Muscle of back (tissue), 11 donors: ENCODE data around the gene PCDH15. TPM values are rescaled to one million over a fixed set of nuclear protein-coding genes. Genes with fewer than 3 reads are reported as not detected.

Experiments
- DNase-seq, 3 donors: peaks; one replicate each; pipeline versions ENCODE4 v3.0.0 to v3.0.0-alpha.2; 2013
- polyA plus RNA-seq, 10 donors: library from polyadenylated mRNA; unstranded; fragments of 120-200 nt; gene quantifications; one replicate each; pipeline ENCODE4 v1.2.1, GENCODE V29; 2013; ENCODE audit not compliant: insufficient read length in 10 of 10

Gene PCDH15
- polyA plus RNA-seq, 10 donors = 0.07 to 0.94 (median 0.33) TPM

DNA sequence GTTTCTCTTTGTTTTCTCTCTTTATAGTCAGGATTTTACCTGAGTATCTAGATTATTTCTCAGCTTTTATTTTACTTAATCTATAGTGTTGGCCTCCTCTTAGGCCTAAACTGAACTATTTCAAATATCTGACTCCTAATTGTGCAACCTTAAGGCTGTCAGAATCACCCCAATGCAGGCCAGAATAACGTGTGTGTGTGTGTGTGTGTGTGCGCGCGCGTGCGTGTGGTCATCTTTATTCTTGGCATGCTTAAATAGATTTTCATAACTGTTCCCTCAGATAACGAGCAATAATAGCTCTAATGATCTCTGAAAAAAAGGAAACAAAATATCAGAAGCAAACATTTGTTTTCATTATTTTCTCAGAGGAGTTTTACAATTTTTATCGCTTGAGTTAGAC lies 92.4 kb downstream of the PCDH15 start:
- no peak for DNase-seq

DNA sequence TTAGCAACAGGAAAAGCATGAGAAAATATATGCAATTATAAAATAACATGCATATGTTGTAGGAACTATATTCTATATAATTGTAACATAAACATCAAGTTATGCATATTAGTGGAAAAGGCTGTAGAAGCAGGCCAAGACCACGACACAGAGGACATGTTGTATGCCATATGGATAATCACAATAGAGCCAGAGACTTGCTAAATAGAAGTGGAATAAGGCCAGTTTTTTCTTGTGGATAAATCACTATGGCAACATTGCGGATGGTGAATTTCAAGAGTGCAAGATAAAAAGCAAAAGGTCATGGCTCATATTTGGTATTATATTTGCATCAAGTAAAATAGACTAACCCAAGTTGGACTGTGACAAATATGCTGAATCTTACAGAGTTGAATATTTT lies 93.0 kb downstream of the PCDH15 start:
- no peak for DNase-seq

DNA sequence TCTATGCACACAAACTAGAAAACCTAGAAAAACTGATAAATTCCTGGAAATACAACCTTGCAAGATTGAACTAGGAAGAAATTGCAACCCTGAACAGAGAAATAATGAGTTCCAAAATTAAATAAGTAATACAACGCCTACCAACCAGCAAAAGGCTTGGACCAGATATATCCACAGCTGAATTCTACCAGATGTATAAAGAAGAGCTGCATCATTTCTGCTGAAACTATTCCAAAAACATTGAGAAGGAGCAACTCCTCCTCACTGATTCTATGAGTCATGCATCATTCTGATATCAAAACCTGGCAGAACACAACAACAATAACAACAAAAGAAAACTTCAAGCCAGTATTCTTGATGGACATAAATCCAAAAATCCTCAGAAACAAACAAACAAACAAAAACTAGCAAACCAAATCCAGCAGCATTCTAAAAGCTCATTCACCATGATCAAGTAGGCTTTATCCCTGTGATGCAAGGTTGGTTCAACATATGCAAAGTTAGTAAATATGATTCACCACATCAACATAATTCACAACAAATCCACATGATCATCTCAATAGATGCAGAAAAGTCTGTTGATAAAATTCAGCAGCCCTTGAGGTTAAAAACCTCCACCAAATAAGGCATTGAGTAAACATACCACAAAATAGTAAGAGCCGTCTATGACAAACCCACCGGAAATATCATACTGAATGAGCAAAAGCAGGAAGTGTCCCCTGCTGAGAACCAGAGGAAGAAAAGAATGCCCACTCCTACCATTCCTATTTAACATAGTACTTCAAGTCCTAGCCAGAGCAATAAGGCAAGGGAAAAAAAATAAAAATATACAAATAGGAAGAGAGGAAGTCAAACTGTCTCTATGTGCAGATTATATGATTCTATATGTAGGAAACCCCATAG lies 98.2 kb downstream of the PCDH15 start:
- DNase-seq = no peak

DNA sequence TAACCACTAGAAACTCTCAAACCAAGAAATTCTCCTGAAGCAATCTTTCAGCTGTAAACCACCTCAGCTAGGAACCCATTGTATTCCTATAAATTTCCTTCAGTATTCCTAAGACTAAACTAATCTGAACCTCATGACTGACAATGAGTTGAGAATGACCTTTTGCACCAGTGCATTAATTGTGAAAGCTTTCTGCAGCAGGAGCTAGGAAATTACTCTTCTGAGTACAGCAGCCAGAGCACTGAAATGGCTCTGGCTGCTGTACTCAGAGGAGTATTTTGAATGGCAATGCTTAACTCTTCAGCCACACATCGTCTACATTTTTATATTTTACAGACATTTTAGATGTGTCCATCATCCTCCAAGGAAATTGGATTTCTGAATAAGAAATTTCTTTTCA lies 109.7 kb downstream of the PCDH15 start:
- DNase-seq = no peak

DNA sequence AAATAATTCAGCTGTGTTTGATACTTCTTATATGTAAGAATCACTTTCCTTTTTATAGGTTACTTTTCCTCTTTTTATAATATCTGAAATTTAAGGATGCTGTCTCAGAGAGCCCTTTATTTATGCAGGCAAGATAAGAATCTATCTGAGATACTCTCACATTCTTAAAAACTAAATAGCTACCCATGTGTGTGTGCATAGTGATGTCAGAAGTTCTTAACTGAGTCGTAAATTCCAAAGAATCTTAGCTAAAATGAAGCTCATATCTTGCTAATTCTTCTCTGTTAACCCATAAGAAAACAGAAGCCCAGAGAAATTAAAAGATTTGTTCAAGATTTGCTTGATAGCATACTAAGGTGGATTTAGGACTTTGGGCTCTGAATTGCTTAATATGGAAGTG lies 118.5 kb downstream of the PCDH15 start:
- DNase-seq = no peak

DNA sequence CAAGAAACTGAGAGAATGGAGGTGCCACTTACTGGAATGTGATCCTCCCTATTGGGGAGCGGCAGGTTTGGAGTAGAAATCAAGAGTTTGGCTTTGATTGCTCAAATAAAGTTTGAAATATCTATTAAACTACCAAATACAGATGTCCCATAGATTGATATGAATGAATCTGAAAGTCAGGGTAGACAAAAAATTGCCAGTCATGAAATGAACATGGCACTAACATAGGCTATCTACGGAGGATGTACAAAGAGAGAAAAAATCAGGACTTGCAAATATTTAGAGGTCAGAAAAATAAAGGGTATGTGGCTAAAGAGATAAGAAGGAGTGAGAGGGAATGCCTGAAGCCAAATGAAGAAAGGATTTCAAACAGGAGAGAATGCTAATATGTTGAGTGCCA lies 119.9 kb downstream of the PCDH15 start:
- DNase-seq = no peak

DNA sequence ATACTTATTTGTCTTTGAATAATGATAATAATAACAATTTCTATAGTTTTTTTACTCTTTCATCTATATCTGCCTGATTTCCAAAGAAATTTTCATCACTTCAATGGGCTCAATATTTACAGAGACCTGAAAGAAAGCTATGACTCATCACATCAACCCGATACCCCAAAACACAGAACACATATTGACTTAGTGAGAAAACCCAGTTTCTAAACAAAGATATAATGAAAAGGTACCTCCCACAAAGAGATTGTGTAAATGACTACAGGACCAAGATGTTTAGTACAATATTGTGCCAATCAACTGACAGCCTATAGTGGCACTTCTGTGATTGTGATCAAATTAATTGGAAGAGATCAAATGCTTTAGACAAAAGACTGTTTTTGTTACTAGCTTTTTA lies 133.9 kb downstream of the PCDH15 start:
- DNase-seq = no peak

DNA sequence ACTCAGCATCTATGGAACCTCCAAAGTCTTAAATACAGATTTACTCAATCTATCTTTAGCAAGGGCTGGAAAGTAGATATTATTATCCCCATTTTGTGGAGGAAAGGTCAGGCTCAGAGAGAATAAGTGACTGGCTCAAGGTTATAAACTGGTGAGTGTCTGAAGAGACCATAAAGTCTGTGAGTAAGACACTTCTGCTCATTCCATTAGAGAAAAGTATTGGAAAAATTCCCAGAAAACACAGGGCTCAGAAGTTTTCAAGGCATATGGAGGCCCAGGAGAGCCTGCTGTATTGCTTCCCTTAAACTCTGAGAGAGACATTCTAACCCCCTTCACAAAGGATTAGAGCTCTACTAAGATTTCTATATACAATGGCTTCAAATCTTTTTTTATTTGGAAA lies 134.8 kb downstream of the PCDH15 start:
- DNase-seq = peak in 2 of 3 donors; percentile 6 to 26

DNA sequence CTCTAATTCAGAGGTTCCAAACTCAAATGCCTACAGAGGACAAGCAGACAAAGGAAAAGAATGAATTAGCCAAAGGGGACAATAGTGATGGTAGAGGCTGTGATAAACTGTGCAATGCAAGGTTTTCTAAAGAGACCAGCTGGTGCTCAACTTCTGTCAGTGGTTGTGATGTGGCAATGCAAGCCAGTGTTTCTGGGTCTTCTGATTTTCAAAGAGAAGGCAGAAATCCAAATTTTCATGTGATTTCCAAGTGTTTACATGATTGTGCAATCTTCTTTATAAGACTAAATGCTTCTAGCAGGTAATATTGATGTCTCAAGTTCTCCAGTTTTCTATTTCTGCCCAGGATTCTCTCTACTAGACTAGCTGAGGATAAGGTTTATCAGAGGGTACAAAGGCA lies 135.9 kb downstream of the PCDH15 start:
- DNase-seq = no peak

DNA sequence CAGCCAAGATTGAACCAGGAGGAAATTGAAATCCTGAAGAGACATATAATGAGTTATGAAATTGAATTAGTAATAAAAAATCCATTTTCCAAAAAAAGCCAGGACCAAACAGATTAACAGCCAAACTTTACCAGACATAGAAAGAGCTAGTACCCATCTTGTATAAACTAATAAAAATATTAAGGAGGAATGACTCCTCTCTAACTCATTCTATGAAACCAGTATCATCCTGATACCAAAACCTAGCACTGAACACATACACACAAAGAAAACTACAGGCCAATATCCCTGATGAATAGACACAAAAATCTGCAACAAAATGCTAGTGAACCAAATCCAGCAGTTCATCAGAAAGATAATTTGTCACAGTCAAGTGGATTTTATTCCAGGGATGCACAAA lies 140.6 kb downstream of the PCDH15 start:
- no peak for DNase-seq

DNA sequence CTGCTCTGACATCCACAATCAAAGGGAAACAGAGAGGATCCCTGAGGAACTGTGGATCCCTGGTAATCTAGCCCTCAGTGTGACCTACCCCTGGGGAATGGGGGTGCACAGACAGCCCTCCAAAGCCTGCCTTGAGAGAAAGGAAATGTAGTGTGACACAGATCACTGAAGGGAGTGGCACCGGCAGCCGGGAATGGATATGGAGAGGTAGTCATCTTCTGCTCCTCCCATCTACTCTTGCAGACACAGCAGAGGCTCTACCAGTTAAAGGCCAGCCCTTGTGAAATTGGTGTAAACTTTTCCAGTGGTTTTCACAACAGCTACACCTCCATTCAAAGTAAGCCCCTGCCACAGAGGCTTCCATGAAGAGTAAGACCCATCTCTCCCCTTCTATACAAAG lies 144.4 kb downstream of the PCDH15 start:
- DNase-seq = no peak

DNA sequence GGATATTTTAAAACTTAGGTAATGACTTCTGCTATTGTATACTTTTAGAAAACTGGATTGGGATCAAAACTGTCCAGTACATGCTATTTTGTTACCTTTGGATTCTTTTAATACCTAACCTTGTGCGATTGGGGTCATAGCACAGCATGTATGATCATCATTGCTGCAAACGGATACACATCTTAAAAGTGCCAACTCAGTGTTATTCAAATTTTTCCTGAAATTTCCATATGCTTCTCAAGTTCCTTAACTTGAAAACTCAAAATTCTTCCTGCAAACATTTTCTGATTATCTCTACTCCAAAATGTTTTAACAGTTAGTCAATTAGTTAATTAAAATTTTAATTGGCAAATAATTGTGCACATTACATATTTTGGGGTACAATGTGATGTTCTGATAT lies 147.5 kb downstream of the PCDH15 start:
- DNase-seq = peak in 1 of 3 donors; percentile 2

DNA sequence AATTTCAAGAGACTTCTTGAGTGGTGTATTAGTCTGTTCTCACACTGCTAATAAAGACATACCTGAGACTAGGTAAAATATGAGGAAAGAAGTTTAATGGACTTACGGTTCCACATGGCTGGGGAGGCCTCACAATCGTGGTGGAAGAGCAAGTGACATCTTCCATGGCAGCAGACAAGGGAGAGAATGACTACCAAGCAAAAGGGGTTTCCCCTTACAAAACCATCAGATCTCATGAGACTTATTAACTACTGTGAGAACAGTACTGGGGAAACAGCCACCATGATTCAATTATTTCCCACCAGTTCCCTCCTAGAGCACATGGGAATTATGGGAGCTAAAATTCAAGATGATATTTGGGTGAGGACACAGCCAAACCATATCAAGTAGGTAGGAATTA lies 150.5 kb downstream of the PCDH15 start:
- DNase-seq = no peak

DNA sequence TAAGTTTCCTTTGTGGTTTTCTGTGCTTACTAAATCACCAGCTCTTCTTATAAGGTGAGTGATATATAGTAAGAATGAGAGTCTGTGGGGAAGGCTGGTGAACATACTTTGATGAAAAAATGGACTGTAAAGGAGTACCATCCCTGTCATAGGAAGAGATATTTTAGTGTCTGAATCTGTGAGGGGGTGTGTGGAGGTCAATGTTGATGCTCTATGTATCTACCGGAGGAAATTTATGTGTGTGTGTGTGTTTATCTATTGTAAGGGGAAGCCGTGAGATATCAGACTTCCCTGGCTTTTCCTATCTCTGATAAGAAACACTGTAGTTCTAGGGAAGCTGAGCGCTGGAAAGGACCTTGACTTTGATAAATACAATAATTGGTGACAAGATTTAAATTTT lies 179.0 kb downstream of the PCDH15 start:
- no peak for DNase-seq

DNA sequence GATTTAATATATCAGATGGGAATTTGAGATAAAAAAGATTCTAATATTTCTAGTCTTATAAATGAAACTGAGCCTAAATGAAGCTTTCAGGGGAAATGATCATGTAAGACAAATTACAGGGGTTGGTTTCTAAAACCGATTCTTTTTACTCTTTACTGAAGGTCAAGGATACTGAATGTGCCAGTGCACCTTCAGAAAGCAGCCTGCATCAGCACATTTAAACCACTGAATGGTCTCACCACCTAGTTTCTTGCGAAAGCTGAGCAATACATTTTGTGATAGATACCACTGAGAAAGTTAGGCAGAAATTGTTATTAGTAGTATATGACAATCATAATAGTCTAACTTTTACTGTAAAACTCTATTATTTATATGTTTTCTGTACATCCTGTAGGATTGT lies 180.7 kb downstream of the PCDH15 start:
- no peak for DNase-seq

DNA sequence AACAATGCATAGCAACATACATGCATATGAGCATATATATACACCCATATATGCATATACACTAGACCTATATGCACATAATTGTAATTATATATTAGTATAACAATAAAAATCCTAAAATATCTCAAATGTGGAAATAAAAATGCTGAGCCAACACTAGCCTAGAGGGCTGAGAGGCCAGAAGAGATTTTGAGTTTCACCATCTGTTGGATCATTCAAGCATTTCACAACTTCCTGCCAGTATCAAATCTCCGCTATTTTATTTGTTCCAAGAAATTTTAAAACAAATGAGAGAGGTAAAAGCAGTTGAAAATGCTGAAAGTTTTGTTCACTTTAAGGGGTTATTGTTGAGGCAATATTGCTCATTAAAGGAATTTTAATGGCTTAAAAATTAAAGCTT lies 187.0 kb downstream of the PCDH15 start:
- DNase-seq = peak; percentile 1 to 34 (median 8)

DNA sequence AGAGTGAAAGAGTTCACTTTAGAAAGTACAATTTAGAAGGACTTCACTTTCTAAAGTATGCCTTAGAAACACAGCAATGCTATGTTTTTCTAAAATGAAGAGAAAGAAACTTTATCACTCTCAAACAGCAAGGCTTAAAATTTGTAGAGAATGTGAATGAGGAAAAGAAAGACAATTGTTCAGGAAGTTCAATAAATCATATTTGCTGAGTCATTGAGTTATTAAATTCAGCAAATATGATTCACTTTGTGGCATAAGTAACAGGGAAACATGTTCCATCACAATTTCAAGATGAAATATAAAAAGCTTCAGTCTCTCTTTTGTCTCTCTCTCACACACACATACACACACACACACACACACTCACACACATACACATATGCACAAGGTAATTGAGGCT lies 187.9 kb downstream of the PCDH15 start:
- DNase-seq = no peak

DNA sequence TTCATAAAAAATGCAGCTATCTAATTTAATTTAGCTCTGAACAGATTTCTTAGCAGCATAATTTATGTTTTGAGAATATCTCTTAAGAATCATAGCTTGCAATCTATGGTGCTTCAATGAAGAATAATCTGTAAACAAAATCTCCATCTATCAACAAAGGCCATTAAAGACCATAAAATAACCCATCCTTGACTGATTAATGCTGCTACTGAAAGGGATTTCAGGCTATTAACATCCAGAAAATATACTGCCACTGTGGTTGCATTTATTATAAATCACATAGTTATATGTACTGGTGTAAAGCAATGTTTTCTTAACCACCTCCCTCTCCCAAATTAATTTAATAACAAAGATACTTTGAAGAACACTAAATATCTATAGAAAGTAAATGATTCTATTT lies 191.6 kb downstream of the PCDH15 start:
- no peak for DNase-seq

DNA sequence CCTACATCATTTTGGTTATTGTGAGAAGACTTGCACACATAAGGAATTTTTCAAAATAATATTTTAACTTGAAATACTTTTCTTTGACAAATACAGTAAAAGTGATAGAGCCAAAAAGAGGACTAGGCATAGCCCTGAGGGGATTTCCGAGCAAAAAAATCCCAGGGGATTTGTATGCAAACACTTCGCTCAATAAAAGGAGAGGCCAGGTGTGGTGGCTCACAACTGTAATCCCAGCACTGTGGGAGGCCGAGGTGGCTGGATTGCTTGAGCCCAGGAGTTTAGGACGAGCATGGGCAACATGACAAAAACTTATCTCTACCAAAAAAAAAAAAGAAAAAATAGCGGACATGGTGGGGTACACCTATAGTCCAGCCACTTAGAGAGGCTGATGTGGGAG lies 193.0 kb downstream of the PCDH15 start:
- no peak for DNase-seq

DNA sequence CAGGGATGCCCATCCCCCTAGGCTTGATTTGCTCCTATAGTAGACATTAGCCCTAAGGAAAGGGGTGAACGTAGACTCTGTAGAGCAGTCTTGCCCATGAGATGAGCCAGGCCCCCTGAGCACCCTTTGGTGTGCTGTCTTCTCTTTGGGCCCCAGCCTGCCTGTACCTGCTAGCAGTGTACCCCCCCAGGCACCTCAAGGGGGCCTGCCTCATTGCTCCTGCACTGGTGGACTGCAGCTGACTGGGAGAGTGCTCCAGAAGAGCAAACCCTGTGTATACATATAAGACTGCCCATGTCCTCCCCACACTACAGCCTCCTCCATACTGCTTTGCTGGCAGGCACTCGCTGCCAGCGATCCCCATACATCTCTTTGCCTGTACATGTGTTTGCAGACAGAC lies 206.7 kb downstream of the PCDH15 start:
- no peak for DNase-seq

DNA sequence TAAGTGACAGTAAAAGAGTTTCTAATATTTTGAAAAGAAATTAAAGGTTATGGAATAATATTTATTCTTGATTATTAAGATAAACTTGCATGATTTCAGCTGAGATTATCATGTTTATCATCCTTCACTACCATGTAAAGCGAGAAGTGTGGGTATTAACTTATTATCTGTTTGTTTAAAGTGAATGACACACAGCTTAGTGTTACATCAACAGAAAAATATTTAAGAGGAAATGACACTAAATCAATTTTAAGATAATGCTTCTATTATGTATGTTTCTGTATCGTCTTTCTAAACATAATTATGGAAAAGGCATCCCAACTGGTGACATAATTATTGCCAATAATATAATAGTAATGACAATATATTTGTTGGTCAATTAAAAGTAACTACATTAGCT lies 213.1 kb downstream of the PCDH15 start:
- no peak for DNase-seq

DNA sequence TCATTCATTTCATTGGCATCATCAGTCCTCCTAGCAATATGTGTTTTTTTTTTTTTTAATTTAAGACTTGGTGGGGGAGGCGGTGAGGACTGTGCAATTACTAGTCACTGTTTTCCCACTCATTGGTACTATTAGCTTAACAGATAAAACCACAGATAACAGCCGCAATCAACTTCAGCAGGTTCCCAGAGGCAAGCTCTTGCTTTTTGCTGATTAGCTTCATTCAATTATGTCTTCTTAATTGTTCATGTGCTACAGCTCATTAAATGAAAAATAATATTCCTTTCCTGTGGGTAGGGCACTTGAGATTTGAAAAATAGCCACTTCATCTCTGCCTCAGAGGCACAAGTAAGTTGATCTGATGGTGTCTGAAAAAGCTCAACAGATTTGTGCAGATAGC lies 215.5 kb downstream of the PCDH15 start:
- DNase-seq = no peak

DNA sequence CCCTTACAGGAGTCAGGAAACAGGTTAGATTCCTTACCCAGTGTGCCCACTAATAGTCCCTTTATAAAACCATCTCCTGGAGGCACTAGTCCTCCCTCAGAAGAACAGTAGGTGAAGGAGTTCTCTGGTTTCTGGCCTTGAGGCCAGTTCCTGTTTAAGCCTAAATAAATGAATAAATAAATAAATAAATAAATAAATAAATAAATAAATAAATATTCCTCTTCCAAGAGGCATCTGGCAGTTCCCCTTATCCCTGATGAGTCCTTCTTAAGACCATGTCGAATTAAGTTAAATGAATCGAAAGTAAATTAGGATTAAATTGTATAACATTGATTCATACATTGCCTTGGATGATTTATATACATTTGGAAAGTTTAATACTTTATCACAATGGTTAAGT lies 223.3 kb downstream of the PCDH15 start:
- no peak for DNase-seq

DNA sequence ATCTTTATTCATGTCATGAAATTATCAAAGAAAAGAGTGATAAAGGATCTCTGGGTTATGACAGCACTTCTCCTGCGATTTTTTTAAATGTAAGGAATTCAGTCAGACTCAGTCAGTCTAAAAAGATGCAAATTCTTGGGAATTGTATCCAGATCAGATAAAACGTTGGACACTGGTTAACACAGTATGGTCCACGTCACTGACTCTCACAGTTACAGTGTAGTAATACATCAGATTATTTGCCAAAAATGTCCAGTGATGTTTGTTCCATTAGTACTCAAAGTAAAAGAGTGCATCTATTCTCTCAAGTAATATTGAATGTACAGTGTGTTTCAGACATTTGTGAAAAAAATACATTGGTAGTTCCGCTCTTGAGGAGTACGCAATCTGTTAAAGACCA lies 224.5 kb downstream of the PCDH15 start:
- DNase-seq = no peak
